ENCODE results near the gene GSTCD.

GRCh38 chr4:105661028-105661427 lies 47.6 kb upstream of the GSTCD start:
- TF ChIP-seq FOXA1 (IDR thresholded peaks at IDR 0.05) = no peak
- no peak for TF ChIP-seq ZNF384 (IDR thresholded peaks at IDR 0.05)
- TF ChIP-seq LEF1 (IDR thresholded peaks at IDR 0.05; ENCODE audit: borderline replicate concordance) = no peak
